Measurements from ENCODE around the gene CCDC38.

Gene CCDC38

DNA sequence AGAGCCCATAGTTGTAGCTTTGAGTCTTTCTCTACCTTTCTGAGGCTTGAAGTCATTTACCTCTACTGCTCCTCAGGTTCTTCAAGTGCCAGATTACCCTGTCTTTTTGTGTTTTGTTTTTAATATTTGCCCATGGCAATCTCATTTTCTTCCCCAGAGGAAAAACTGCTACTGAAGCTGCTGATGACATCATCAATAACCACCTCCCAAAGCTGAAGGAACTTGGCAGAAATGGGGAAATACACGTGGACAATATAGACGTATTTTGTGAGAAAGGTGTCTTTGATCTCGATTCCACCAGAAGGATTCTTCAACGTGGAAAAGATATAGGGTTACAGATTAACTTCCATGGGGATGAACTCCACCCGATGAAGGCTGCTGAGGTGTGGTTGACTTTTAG lies 17.8 kb upstream of the CCDC38 start:
- no peak for DNase-seq

DNA sequence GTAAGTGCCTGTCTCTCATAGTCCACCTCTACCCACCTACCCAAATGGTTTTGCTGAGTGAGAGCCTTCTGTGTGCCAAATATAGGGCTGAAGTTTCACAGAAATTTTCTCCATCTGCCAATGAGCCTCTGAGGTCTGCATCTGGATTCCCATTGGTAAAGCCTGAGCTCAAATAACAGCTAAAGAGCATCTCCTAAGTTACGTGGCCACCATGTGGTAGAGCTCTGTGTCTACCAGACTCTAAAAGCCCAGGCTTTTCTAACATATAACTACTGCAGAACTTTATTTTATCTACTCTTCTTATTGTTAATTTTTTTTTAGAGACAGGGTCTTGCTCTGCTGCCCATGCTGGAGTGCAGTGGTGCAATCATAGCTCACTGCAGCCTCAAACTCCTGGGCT lies 16.7 kb upstream of the CCDC38 start:
- DNase-seq = peak; percentile 47

DNA sequence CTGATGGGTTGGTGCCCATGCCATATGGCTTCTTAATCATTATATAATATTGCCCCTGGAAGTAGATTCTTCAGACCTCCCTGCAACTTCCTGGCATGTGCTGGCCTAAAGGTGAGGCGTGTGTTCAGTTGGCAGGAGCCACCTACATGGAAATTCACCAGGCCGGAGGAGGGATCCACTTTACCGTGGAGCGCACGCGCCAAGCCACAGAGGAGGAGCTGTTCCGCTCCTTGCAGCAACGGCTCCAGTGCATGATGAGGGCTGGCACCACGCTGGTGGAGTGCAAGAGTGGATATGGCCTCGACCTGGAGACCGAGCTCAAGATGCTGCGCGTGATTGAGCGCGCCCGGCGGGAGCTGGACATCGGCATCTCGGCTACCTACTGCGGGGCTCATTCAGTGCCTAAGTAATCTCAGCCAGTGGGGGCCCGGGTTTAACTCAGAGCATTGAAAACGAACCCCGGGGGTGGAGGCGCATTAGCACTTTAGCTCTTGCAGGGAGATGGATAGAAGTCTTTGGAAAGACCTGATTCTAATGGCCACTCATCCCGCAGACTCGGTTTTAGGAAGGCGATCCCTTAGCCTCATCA lies 14.2 kb upstream of the CCDC38 start:
- peak; percentile 52 for DNase-seq

DNA sequence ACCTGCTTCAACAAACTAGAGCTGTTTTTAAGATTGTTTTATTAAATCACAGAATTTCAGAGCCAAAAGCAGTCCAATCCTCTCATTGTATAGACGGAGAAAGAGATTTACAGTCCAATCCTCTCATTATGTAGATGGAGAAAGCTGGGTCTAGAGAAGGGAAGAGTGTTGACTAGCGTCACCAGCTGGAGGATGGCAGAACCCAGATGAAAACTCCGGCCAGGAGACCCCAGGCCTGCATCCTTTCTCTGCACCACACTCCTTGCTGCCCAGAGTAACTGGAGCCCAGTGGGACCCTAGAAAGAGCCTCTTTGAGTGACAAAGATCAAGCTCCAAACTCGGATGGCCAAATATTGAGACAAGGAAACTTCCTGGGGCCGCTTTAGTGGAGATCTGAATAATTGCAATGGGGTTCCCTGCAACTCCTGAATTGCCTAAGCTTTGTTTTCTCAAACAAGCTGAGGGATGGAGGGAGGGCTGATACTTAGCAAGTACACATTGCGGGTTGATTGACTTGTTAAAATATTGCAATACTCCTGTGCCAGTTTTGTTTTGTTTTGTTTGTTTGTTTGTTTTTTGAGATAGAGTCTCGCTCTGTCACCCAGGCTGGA lies 13.2 kb upstream of the CCDC38 start:
- DNase-seq = no peak

DNA sequence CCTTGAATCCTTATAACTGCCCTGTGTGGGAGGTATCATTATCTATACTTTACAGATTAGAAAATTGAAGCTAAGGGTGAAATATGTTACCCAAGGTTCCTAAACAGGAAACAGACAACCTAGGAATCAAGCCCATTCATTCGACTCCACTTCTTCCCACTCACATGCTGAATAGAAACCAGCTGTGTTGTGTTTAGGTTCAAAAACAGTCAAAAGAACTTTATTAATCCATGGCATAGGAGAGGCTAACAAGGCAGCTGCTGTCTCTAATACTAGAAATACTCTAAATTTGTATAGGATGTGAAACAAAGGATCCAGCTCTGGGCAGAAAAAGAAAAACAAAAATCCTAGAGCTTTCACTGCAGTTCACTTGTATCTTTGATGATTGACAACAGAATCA lies 10.6 kb upstream of the CCDC38 start:
- no peak for DNase-seq

DNA sequence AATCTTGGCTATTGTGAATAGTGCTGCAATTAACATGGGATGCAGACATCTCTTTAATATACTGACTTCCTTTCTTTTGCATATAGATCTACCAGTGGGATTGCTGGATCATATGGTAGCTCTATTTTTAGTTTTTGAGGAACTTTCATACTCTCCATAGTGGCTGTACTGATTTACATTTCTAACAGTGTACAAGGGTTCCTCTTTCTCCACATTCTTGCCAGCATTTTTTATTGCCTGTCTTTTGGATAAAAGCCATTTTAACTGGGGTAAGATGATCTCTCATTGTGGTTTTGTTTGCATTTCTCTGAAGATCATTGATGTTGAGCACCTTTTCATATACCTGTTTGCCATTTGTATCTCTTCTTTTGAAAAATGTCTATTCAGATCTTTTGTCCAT lies 9.1 kb upstream of the CCDC38 start:
- no peak for DNase-seq

DNA sequence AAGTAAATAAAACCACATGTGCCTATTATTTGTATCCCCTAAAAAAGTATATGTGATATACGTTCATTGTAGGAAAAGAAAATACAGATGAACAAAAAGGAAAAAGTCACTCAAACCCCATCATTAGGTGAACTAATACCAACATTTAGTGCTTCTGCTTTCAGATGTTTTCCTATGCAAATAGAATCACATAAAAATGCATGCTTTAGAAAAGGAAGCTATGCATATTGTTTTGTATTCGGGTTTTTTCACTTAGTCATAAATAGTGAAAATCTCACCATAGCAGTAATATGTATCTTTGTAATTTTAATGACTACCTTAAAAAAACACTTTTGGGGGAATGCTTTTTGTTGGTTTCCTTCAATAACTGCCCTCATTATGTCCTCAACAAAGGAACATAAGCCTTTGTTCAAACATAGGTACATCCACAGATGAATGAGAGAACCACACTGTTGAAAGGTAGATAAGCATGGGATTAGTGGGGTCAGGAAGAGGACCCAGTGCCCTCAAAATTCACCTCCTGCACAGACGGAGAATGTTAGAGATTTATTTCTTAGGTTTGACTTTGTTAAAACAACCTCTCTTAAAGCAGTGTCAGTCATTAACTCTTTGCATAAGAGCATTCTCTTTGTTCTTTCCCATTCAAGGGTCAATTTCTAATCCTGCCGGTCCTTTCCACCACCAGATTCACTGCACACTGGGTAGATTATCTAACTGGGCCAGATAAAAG lies 7.2 kb upstream of the CCDC38 start:
- DNase-seq = no peak

DNA sequence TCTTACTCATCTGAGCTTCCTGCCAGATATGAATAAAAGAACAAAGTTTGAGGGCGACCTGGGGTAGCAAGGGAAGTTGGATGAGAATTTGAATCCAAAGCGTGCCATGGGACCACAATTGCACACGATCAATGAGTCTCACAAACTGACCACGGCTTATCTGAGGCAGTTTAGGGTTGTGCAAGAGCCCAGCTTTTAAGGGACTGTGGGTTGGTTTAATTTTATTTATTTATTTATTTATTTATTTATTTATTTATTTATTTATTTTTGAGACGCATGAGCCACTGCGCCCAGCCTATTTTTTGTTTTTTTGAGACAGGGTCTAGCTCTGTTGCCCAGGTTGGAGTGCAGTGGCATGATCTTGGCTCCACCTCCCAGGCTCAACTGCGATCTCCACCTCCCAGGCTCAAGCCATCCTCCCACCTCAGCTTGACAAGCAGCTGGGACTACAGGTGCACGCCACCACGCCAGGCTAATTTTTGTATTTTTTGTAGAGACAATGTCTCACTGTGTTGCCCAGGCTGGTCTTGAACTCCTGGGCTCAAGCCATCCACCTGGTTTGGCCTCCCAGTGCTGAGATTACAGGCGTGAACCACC lies 1.8 kb upstream of the CCDC38 start:
- no peak for DNase-seq

DNA sequence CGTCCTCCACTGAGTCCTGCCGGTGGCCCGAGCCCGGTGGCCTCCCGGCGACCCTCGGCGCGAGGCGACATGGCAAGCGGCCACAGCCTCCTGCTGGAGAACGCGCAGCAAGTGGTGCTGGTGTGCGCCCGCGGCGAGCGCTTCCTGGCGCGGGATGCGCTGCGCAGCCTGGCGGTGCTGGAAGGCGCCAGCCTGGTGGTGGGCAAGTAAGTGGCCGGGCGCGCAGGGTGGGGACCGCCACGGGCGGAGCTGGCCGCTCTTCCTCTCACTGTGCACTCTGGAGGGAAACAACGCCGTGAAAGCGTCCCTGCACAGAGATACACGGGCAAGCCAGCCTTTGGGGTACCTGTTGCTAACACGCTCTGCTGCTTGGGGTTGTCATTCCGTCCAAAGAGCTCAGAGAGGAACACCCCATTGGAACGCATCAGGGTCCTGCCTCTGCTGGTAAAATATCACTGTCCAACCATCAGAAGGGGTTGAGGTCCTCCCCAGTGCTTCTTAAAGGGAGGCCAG lies 972 bp upstream of the CCDC38 start, which contains the start of gene AMDHD1:
TSS of gene AMDHD1 (plus strand) at position 2 of the 513 bp plus-strand sequence. CDS start at position 70, 68 bp downstream.
- peak; percentile 92 for DNase-seq

DNA sequence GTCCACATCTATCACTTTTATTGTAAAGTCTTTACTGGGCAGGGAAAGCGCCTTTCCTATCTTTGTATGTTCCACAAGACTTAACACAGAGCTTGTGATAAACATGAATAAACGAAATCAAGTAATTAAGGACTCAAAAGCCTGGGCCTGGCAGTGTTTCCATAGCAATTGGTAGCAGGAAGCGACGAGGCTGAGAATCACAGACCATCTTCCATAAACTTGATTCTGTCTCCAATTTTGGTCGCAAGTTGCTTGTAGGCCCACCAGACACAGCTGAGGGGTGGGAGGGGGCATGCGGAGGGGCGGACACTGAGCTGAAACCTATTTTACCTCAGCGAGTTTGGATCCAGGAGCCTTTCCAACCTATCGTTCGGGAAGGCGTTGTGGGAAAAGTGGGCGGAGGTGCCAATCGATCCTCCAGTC lies 302 bp downstream of the CCDC38 start:
- no peak for DNase-seq

DNA sequence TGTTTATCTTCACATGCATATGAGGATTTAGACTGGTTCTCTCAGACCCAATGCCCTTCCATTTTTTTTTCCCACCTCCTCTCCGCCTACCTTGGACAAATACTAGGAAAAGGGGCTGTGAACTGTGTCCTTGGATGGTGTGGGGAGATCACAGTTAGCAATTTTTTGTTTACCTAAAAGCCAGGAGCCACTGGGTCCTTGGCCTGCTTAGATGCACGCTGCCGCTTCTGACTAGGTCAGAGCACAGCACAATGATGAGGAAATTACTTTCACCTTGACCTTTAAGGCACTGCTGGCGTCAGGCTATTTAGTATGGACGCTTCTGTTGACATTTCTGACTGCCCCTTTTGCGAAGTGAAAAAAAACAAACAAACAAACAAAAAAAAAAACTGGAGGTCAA lies 1.9 kb downstream of the CCDC38 start:
- DNase-seq = no peak

DNA sequence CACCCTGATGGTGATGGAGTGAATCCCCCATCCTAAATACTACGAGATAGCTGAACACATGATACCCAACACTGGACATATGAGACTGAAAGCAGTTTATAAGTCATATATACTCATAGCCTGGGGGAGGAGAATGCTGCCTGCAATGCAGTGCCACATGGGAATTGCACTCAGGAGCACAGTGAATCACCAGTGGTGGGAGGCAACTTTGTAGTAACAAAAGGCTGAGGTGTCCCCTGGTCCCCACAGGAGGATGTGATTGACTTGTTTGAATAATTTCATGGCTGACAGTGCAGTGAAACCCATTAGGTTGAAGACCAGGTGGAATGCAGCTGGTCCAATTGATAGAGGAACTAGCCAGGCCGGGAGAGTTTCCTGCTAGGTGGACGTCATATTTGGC lies 20.2 kb downstream of the CCDC38 start:
- DNase-seq = no peak

DNA sequence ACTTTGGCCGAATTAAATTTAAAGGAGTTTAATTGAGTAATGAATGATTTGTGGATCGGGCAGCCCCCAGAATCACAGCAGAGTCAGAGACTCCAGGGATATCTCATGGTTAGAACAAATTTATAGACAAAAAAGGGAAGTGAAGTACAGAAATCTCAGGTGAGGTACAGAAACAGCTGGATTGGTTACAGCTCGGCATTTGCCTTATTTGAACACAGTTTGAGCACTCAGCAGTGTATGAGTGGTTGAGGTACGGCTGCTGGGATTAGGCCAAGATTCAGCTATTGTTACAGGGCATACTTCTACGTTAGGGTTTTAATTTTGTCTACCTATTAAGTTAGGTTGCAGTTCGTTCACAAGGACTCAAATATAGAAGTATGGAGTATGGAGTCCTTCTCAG lies 23.3 kb downstream of the CCDC38 start:
- DNase-seq = no peak

DNA sequence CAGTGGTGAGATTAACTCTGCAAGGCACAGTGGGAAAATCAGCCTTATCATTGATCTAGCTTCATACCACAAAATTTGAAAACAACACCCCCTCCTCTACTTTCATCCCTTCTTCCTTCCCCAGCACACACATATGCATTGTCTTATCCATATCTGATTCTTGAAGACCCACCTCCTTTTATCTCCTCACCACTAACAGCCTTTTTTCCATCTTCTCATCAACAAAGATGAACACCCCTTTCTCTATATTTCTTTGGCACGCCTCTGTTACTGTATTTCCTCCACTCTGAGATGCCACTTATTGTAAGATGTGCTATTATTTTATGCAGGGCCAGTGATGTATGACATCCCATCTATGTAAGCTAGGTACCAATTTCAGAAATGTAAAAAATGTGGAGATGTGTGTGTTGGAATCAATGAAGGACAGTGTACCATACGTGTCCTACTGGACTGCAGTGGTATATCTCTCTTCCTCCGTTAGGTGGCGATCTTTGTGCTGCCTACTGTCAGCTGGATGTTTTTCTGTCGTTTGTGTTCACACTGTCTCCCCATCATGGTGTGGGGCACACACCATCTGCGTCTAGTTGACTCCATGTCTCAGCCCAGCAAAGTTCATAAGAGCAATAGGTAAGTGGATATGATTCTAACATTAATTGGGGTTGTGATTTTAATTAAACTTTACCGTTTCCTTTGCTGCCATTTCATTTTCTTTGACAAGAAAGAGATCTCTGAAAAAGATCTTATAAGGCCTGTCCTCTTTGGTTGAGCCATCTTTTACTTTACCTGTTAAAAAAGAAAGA lies 24.0 kb downstream of the CCDC38 start:
- DNase-seq = peak; percentile 76

DNA sequence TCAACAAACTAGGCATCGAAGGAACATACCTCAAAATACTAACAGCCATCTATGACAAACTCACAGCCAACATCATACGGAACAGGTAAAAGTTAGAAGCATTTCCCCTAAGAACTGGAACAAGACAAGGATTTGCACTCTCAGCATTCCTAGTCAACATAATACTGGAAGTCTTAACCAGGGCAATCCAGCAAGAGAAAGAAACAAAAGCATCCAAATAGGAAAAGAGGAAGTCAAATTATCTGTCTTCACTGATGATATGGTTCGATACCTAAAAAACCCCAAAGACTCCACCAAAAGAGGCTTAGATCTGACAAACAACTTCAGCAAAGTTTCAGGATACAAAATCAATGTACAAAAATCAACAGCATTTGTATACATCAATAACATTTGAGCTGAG lies 32.5 kb downstream of the CCDC38 start:
- DNase-seq = no peak

DNA sequence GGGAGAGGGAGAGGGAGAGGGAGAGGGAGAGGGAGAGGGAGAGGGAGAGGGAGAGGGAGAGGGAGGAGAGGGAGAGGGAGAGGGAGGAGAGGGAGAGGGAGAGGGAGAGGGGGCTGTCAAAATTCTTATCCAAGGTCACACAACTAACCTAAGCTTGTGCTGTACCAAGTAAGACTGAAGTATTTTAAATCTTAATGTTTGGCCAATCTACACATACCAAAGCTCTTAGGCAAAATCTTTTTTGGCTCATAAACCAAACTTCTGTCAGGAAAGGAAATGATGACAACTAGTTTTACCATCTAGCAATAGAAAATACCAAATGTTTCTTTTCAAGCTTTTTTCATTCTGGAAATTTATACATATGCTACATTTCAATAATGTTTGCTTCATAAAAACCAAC lies 33.8 kb downstream of the CCDC38 start:
- DNase-seq = no peak

DNA sequence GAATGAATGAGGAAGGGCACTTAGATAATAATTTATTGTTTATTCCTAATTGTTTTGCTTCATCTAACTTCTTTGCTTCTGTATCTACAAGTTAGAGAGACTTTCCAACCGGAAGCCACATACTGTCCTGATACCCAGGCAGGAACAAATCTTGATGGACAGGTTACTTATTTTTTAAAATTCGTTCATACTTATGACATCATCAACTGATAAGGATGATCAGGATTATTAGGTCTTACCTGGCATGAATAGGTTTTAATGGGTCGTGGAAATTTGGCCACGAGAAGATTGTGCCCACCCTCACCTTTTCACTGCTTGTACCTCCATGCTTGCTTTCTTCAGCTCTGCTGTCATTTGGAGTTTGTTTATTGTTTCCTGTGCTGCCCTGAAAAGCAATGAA lies 44.3 kb downstream of the CCDC38 start:
- no peak for DNase-seq

DNA sequence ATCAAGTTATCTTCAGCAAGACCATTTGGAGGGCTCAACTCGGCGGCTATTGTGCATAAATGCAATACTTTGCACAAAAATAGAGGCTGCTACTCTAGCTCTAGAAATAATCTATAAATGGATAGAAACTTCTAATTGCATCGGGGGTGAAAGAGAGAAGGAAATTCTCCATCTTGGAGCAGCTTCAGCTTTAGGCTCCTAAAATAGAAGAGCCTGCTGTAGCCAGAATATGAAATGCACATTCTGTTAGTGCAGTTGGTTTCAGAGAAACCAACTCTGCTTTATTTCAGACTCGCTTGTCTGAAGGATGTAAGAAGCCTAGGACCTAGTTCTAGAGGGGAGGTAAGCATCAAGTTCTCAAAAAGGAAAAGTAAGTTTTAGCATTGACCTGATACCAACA lies 45.6 kb downstream of the CCDC38 start:
- no peak for DNase-seq

DNA sequence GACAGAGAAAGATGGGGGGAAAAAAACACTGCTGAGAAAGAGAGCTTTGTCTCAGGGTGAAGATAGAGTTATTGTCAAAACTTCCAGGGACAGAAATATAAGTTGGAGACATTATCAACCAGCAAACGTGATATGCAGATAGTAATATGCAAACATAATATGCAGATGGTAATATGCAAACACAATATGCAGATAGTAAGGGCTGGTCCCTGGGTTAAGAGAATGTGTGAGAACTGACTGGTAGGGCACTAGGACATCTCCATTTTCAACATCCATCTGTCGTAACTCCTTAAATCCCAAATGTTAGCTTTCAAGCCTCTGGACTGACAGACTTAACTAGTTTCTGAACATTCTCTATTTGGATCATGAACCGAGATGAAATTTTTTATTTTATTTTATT lies 51.5 kb downstream of the CCDC38 start:
- no peak for DNase-seq

DNA sequence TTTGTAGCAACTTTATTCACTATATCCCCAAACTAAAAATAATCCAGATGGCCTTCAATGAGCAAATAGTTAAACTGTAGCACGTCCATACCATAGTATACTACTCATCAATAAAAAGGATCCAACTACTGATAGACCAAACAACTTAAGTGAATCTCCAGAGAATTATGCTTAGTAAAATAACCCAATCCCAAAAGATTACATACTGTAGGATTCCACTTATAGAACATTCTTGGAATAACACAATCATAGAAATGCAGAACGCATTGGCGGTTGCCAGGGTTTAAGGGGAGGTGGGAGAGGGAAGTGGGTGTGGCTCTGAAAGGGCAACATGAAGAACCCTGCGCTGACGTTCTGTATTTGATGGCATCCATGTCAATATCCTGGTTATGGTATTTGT lies 55.1 kb downstream of the CCDC38 start:
- DNase-seq = no peak

DNA sequence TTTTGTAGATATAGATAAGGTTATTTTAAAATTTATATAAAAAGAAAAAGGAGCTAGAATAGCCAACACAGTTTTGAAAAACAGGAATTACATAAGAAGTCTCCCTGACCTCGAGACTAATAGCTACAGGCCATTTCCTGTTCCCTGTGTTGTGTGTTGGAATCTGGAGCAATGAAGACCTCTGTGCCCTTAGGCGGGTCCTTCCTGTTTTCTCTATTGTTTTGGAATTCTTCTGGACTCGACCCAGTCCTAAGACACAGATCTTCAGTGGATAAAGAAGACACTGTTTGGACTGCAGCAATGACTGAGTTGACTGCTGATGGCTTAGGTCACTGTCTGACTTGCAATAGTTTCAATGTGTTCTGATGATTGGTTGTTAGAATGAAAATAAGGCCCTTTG lies 57.4 kb downstream of the CCDC38 start:
- DNase-seq = peak; percentile 83

DNA sequence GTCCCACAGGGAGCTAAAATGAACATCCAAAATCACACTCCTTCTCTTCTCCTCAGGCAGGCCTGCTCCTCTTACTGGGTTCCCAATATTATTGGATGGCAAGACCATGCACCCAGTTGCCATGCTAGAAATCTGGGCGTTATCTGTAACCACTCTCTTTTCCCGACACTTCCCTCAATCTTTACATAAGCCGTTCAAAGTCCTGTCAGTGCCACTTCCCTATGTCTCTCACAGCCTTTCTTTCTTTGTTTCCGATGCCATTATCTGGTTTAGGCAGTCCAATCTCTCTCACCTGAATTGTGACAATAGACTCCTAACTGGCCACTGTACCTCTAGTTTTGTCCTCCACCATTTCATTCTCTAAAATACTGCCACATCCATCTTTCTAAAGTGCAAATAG lies 59.5 kb downstream of the CCDC38 start:
- no peak for DNase-seq

DNA sequence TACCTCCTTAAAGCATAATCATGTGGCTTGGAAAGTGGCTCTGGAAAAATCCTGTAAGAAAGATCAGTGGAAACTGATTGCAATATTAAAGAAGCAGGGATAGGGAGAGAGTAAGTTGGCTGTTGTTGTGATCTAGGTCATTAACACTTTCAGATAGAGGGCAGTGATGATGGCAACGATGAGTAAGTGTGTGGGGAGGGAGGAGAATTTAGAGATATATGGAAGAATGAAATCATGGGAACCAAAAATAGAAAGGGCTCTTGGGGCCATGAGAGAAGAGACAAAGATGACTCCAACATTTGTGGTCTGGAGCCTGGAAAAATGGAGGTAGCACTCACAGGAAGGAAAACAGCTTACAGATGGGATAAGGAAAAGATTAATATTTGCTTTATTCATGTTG lies 60.3 kb downstream of the CCDC38 start:
- no peak for DNase-seq

All from islet precursor cell (in vitro differentiated cells).